Measurements from ENCODE around the gene TRMT1.

Gene TRMT1

DNA sequence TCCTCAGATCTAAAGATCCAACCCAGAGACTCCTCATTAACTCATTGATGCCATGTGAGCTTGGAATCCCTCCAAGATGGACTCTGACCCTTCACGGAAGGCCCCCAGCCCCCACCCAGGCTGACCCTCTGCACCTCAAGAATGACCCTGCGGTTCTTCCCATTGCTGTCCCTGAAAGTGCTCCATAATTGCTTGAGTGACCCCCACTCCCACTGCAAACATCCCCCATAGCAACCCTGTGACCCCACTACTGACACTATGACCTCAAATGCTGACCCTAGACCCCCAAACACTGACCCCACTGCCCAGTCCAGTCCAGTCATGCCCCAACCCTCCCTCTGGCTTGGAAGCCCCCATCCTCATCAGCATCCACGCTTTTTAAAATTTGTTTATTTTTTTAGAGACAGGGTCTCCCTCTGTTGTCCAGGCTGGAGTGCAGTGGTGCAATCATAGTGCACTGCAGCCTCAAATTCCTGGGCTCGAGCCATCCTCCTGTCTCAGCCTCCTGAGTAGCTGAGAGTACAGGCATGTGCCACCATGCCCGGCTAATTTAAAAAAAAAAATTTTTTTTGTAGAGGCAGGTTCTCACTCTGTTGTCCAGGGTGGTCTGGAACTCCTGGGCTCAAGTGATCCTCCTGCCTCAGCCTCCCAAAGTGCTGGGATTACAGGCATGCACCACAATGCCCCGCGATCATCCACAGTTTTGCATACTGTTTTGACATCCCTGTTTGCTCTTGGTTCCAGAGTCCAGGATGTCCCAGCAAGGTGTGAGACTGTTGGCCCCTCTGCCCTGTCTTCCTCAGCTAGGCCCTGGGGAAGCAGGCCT is 14.7 kb downstream of the TRMT1 start:
- no peak for DNase-seq

DNA sequence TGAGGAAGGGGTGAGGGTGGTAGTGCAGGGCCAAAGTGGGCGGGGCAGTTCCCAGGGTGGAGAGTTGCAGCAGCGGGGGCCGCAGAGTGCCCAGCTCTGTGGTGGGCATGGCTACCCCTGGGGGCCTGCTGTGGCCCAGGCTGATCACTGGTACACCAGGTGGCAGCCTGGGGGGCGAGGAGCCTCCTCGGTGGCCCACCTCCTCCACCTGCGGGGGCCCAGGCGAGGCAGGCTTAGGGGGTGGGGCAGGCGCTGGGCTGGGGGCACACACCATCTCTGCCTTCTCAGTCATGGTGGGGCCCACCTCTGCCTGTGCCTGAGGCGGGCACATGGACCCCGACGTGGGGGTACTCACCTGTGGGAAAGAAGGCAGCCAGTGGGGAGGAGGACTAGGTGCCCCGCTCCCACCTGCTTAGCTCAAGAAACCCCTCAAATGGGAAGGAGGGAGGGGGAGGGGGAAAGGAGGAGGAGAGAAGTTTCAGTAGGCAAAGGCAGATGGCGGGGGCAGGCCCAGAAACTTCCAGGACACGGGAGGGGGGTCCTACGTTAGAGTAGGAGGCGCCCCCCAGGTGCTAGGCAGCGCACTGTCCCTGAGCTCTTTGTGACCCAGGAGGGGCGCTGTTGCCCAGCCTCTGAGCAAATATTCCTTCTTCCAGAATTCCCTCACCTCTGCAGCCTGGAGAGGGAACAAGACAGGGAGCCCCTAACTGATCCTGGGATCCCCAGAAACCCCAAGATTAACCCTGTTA is 15.5 kb downstream of the TRMT1 start:
- DNase-seq = no peak

DNA sequence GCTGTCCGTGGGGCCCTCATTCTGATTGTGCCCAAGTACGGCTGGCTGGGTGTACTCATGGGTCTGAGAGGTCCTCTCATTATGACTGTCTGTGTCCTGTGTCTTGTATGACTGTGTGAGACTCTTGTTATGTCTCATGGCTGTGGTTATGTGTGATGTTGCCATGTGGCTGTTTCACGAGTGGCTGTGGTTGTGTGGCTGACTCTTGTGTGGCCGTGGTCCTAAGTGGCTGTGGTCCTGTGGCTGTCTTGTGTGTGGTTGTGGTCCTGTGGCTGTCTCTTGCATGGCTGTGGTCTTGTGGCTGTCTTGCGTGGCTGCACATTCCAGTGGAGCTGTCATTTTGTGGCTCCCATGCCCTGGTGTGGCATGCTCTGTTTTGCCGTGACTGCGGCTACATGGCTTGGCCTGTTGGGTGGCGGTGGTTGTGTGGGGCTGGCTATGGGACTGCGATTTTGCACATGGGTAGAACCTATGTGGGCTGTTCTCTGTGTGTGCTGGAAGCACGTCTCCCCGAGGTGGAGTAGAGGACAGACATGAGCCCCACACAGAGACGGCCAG is 16.4 kb downstream of the TRMT1 start:
- DNase-seq = peak; percentile 77

DNA sequence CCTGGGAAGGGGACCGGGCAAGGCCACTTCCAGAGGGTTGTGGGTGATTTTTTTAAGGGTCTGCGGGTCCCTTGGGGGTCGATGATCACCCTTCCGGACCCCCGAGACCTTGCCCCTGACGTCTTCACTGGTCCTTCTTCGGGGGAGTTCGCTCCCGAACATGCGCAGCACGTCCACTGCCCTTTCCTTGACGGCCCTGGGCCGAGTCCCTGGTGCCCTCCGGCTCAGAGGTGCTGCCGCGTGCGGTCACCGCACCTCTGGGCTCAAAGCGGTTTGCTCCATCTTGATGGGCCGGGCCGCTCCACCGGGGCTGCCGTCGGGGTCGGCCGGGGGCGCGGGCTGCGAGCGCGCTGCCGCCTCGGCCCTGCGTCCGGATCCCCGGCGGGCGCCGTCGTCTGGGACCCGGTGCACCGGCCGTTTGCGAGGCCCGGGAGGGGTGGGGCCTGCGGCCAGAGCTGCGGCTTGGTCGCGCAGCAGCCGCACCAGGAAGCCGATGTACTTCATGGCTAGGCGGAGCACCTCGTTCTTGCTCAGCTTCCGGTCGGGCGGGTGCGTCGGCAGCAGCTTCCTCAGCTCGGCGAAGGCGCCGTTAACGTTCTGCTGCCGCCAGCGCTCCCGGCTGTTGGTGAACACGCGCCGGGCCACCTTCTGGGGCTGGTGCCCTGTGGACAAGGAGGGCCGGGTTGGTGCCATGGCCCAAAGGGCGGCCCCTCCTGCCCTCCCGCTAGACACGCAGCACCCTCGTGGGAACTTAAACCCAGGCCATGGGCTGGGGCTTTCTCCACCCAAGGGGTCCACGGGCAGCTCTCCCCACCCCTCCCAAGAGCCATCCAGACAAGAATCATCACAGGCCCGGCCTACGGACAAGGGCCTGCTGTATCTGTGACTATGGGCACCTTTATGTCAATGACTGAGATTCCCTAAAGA is 17.2 kb downstream of the TRMT1 start:
- peak; percentile 86 for DNase-seq

DNA sequence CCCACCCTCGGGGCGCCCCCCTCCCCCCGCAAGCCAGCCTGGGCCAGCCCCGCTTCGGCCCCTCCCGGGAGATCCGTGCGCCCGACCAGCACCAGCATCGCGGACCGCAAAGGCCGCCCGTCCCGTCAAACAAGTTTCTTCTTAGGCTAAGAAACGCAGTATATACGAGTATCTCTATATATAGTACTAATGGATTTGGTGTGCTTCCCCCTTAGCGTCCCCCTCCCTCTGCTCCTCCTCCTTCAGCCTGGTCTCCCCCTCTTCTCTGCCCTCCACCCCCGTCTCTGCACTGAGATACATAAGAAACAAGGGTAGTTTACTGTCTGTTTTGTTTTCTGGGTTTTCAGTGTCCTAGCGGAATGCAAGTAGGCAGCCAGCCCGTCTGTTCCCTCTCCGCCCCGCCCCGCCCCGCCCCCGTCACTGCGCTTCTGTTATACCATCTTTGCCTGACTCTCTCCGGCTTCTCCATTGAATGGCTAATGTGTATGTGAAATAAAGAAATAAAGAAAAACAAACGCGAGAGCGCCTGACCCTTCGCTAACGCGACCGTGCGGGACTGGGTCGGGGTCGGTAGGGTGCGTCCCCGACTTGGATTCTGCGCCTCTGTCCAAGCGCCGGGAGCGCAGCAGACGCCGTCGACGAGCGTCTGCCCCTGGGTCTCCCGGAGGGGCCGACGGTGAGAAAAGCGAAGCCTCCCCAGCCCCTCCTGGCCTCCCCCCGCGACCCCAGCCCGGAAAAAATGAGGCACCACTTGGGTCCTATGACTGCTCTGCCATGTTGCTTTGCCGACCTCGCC is 18.1 kb downstream of the TRMT1 start:
- DNase-seq = peak; percentile 72

DNA sequence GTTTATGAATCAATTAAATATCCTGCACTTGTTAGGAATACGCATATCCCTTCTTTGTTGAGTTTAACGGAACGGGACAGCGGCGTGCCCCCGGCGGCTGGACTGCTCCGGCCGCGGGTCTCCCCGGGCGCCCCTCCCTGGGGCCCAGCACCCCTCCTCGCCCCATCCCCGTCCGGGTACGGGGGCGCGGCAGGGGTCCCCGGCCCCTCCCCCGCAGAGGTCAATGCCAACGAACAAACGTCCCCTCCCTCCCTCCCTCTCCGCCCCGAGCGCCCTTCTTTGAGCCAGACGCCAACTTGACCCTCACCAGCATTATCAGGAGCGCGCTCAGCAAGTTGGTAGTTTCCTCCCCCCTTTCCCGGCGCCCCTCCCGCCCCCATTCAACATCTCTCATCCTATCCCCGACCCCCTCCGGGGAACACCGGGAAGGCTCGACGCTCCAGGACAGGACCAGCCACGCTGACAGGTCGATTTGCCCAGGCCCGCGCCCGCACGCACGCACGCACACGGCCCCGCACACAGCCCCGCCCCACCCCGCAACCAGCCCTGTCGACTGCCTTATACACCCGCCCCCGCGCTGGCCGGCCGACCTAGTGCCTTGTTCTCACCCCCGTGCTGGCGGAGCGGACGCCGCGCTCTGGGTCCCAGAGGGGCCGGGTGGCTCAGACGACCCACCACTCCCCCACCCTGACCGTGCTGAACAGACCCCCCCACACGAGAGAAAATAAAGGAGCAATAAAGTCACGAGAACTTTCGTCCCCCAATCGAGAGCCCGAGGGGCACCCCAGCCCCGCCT is 18.9 kb downstream of the TRMT1 start:
- no peak for DNase-seq

DNA sequence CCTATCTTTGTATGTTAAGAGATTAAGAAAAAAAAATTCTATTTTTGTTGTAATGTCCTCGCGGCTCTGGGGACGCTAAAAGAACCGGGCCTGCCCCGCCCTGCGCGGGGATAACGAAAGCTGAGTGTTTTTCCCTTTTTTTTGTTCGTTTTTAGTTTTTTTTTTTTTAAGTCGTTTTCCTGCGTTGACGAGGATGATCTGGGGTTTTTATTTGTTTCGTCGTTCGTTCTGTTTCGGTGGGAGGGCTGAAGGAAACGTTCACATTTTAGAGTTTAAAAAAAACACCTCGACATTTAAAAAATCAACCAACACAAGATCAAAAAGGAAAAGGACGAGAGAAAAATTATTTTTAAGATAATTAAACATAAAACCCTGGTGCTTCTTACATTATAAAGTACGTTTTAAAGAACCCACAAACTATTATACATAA is 19.5 kb downstream of the TRMT1 start:
- DNase-seq = peak; percentile 67

DNA sequence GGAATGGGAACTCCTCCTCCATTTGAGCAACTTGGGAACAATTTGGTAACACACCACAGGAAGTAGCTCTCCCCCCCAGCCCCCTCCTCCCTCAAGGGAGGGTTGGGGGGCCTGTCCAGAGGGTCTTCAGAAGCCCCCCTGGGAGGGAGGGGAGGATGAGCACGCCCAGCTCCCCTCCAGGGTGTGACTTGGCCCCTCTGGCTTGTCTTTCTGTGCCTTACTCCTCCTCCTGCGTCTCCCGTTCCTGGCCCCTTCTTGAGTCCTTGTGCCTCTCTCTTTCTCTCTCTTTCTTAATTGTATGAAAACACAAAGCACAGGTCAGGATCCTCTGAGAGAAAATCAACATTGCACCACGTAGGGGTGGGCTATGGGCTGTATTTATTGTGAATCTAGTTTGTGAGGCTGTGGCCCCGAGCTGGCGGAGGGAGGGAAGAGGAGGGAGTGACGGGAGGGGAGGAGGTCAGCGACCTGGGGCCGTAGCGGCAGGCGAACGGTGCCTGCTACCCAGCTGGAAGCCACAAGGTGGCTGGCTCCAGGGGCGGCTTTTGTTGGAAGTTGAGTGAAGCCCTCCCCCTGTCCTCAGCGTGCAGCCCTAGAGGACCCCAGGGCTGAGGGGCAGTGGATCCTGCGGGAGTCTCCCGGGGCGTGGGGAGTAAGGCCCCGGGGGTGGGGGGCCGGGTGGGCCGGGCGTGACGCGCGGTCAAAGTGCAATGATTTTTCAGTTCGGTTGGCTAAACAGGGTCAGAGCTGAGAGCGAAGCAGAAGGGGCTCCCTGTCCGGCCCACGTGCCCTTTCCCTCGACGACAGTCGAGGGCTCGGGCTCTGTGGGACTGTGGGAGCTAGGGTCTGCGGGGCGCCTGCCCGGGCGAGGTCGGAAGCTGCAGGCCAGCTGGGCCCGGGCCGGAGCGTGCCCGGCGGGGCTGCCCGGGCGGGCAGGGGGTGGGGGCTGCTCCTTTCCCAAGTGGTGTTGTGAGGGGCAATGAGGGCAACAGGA is 20.3 kb downstream of the TRMT1 start:
- no peak for DNase-seq

DNA sequence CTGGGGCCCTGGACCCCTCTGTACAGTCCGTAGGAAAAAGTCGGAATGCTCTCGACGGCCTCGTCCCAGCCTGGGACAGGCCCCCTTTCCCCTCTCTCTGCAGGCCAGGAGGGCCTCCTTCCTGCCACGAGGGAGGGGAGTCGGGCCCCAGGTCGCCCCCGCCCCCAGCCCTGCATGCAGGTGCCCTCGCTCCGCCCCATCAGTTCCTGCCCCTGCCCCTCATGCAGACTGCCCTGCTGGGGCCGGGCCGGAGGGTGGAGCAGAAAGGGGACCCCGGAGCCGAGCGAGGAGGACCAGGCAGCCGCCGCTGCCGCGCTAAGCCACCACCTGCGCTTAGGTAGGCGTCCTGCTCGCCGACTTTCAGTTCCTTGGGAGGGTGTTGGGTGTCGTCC is 21.2 kb downstream of the TRMT1 start:
- DNase-seq = no peak

DNA sequence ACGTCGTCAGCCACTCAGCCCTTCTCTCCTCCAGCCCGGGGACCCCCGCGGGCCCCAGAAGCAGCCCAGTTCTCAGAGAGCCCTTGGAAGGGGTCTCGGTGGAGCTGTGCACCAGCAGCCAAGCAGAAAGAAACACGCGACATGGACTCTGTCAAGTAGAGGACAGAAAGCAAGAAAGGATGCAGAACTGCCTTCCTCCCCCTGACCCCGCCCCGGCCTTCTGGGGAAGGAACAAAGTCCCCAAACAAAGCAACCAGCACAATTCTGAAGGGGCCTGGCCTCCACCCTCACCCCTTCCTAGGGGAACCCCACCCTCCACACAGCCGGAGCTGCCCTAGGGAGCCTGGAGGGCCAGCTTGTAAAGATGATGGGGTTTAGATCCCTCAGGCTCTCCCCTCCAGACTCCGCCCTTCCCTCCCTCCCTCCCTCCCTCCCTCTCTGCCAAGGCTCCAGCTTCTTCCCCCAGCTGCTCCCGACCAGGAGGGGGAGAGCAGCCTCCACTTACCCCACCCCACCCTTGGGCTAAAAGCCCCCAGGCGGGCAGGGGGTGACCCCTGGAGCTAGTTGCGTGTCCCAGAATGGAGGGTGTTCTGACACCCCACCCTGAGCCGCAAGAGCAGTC is 21.7 kb downstream of the TRMT1 start:
- DNase-seq = no peak

DNA sequence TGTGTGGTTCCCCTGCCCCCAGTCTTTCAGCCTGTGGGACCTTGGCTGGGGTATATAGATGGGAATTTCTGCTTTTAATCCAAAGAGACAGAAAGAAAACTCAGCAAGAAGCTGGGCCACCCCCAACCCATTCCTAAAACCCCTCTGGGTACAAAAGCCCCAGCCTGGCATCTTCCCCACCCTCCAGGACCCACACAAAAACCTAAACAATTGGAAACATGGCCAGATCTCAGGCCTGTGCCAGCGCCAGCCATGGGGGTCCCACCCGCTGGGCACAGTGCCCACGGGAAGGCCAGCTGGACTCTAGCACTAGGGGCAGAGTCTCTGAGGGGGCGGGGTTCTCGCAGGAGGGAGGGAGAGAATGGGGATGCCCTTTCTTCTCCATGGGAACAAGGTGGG is 22.4 kb downstream of the TRMT1 start:
- DNase-seq = no peak

DNA sequence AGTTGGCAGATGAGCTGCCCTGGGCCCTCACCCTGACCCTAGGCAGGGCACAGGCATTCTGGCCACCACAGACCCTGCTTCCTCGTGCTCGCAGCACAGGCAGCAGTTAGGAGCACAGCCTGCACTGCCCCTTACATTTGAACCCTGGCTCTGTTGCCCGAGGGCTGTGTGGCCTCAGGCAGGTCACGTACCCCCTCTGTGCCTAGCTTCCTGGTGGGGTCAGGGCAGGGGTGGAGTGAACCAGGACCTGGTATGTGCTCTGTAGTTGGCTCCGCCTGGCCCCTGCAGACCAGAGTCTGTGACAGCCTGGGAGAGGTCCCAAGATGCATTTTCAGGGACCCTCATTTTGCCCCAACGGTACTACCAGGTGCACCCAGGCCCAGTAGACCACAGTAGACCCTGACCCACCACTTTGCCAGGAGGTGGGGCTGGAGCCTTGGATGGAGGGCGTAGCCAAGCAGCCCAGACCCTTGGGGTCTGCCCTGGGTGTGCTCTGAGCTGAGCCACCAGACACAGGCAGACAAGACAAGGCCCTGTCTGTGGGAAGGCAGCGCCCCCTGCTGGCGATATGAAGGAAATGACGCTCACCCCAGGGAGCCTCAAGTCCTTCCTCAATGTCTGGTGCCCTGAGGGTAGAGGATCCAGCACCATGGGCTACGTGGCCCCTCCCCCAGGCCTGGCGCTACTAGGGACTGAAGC is 23.0 kb downstream of the TRMT1 start:
- peak; percentile 88 for DNase-seq

DNA sequence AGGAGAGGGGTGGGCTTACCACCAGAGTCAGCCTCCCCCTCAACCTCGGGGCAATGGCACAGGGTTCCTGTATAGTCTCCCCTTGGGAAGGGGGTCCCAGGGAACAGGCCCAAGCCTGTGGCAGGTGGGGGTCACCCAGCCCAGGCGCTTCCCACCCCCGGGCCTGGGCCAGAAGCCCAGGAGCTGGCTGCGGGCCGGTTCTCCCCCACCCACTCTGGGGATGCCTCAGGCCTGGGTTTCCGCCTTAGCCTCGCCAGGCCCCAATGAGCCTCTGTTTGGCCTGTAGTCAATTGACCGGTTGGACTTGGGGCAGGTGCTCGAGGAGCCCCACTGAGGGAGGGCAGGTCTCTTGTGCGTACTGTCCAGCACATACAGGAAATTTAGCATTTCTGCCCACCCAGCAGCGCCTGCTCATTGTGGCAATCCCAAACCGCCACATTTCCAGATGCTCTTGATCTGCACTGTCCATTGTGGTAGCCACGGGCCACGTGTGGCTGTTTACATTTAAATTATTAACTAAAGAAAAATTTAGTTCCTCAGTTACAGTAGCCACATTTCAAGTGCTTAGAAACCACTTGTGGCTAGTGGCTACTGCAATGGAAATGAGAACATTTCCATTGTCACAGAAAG is 23.8 kb downstream of the TRMT1 start:
- DNase-seq = no peak

DNA sequence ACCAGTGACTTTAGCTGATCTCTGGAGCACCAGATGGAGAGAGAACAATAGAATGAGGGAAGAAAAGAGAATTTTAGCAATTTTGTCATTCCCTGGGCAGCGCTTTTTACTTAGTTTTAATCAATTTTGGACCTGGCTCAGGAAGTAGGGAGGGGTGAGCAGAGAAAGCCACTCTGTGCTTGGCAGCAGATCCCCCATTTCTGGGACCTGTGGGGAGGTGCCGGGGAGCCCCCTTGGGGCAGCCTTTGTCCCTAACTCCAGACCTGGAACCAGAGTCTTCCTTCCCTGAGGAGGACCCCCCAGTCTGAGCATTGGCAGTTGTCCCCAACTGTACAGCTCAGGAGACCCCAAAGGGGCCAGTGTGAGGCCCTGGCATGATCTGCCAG is 24.4 kb downstream of the TRMT1 start:
- DNase-seq = no peak

DNA sequence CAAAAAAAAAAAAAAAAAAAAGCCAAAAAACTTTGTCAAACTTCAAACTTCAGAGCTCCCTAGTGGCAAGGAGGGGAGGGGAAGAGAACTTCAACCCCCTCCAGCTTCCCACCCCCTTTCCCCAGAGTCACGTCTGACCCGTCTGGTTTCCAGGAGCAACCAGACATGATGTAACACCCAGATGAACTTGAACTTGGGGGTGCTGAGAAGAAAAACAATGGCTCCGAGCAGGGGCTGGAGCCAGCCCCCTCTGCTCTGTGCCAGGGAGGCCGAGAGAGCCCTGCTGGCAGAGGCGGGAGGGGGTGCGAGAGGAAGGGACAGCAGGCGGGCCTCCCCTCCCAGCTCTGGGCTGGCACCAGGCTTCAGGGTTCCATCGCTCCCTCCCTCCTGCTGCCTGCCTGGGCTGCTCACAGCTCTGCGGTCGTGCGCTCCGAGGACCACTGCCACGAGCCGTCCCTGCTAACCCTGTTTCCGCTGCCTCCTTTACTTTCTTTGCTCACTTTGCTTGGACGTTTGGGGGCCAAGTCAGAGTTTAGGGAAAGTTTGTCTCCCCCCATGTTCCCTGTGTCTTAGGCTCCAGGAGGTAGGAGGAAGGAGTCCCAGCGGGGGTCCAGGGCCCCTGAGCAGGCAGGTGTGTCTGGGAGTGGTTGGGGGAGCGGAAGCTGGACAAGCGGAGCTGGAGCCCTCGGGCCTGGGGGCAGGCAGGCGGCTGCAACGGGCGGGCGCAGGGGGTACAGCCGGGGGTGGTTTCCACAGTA is 25.0 kb downstream of the TRMT1 start:
- no peak for DNase-seq

DNA sequence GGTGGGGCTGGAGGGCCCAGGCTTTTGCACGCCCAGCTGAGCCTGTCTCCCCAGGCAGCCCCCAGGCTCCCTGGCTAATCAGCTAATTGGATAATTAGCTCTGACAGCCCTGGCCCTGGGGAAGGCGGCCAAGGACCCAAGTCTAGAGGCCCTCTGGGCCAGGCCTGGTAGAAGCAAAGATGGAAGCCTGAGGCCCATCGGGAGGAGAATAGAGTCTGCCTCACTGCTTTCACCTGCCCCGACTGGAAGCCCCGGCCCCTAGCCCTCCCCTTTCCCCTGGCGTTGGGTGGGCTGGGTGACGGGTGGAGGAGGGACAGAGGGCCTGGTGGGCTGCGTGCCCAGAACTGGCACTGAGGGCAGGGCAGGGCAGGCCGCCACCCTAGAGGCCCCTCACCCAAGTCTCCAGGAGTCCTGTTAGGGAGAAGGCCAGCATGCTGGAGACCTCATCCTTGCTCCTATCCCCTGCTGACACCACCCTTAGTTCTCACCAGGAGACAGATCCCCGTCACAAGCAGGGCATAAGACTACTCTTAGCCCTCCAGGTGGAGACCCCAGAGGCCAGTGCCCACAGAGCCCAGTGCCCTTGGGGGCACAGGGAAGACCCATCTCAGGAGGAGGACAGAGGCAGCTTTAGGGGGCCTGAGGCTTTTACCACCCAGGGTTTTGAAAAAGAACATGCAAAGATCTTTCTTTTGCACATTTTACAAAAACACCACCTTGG is 25.9 kb downstream of the TRMT1 start:
- DNase-seq = no peak
